GM13977 (cell line): ENCODE results near the gene MOGAT2.

Experiments used
- DNase-seq: peaks from one replicate; pipeline ENCODE4 v3.0.0; 2012; ENCODE audit warnings: low spot score
- CTCF ChIP-seq: IDR thresholded peaks from 2 replicates; pipeline ENCODE4 v1.5.1; 2012; ENCODE audit warnings: mild to moderate bottlenecking, control low read depth; ENCODE audit not compliant: insufficient read depth; ENCODE audit errors: extremely low read depth, missing control alignments
- in situ Hi-C: fragments of 300-500 bp; cut with MboI; formaldehyde crosslinking; loops from one replicate; pipeline ENCODE4 v1.12.0; 2022; ENCODE audit warnings: low sequenced_read_pairs, low pct_unique_long_range_greater_than_20kb, mixed read lengths, inconsistent platforms; ENCODE audit not compliant: unreplicated experiment

Gene MOGAT2

DNA sequence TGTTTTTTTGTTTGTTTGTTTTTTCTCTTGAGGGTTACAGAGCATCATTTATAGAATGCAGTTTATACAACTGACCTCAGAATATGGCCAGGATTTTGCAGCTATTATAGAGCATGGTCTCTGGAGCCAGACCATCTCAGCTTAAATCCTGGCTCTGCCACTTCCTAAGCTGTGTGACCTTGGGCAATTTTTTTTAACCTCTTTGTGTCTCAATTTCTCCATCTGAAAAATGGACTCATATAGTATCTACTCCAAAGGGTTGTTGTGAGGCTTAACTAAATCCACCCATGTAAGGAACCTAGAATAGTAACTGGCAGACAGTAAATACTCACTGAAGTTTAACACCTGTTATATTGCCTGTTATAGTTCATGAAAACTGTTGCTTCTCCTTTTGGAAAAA lies 42.6 kb downstream of the MOGAT2 start:
- no peak for TF ChIP-seq CTCF
- in situ Hi-C loops = no loop called here
- DNase-seq = no peak

DNA sequence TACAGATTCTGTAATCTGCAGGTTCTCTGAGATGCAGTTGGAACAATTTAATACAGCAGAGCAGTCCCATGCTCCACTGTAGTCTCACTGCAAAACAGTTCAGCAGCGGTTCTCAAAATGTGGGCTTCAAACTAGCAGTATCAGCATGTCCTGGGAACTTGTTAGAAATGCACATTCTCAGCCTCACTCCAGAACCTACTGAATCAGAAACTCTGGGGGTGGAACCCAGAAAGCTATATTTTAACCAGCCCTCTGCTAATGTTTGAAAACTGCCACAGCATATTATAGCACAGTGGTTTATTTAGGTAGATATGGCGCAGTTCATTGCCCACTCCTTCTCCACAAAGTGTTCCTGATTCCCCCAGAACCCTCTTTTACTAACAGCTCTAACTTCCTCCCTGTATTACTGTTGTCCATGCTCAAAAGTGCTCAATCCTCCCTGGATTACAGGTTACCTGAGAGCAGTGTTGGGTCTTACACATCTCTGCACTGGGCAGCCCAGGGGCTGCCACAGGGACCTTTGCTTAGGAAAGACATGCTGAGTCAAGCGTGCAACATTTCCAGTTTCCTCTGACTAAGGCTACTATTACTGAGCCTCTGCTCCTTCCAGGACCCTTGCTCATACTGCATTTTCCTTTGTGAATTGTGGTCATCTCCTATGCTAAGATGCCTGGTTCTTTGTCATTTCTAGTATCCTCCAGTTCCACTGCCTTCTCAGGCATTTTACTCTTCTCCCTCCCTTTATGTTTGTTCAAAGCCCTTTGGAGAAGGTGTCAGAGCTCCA lies 43.3 kb downstream of the MOGAT2 start:
- DNase-seq = no peak
- no peak for TF ChIP-seq CTCF
- in situ Hi-C loops = no loop called here

DNA sequence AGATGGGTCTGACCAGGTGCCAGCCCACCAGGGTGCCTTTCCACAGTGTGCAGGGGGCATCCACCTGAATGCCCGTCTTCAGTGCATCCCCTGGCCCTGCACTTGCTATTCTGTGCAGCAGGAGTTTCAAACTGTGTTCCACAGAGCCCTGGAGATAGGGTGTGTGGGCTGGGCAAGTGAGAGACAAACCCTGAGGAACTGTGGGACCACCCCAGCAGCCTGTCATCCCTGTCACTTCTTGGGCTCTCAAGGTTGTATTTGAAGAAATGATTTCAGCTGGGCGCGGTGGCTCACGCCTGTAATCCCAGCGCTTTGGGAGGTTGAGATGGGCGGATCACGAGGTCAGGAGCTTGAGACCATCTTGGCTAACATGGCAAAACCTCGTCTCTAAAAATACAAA lies 44.5 kb downstream of the MOGAT2 start:
- in situ Hi-C loops = no loop called here
- TF ChIP-seq CTCF = no peak
- DNase-seq = no peak

DNA sequence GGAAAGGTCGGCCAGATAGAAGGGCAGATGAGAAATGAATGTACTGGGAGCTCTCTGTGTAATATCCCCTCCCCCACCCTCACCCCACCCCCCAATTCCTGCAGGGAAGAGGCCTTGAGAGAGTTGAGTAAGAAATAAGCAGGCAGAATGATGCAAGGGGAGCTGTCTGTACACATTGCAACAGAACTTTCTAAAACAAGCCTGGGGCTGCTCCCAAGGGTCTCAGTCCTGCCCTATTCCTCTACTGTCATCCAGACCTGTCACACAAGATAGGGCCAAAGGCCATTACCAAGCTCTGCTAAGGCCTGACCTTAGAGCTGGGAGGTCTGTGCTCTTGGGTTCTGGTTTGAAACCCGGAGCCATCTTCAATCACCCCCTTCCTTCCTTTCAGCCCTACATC lies 45.2 kb downstream of the MOGAT2 start:
- DNase-seq = no peak
- TF ChIP-seq CTCF = no peak
- in situ Hi-C loops = no loop called here

GRCh38 chr11:75763846-75764245 lies 46.2 kb downstream of the MOGAT2 start:
- in situ Hi-C loops = no loop called here
- TF ChIP-seq CTCF = no peak
- no peak for DNase-seq

GRCh38 chr11:75765116-75765515 lies 47.5 kb downstream of the MOGAT2 start:
- no peak for TF ChIP-seq CTCF
- no peak for DNase-seq
- in situ Hi-C loops = no loop called here
